Neural progenitor cell (in vitro differentiated cells): ENCODE data around the gene ZNF541. TPM values are rescaled to one million over a fixed set of nuclear protein-coding genes. Genes with fewer than 3 reads are reported as not detected.

Experiments
- DNase-seq: peaks from one replicate; pipeline ENCODE4 v3.0.0-alpha.2; 2016; ENCODE audit warnings: low spot score
- H2AFZ ChIP-seq: fragments of 200-600 bp; sonication (generic); replicated peaks from 2 replicates; pipeline ENCODE4 v1.6.1; 2016; ENCODE audit warnings: antibody characterized with exemption
- H3F3A ChIP-seq: fragments of 200-600 bp; sonication (generic); 2 replicates; pipeline ENCODE4 v1.6.1; 2016; ENCODE audit warnings: antibody characterized with exemption, low read depth
- H3K27ac ChIP-seq: fragments of 200-600 bp; sonication (generic); 2 replicates; pipeline ENCODE4 v1.5.1; 2016; ENCODE audit warnings: mild to moderate bottlenecking
- H3K27me3 ChIP-seq: fragments of 200-600 bp; sonication (generic); 2 replicates; pipeline ENCODE4 v1.6.1; 2016; ENCODE audit warnings: mild to moderate bottlenecking, moderate library complexity
- H3K36me3 ChIP-seq: fragments of 200-600 bp; sonication (generic); 2 replicates; pipeline ENCODE4 v1.5.1; 2016
- H3K4me1 ChIP-seq: fragments of 200-600 bp; sonication (generic); 2 replicates; pipeline ENCODE4 v1.6.1; 2016; ENCODE audit warnings: mixed run types
- H3K4me2 ChIP-seq: fragments of 200-600 bp; sonication (generic); 2 replicates; pipeline ENCODE4 v1.6.1; 2016
- H3K4me3 ChIP-seq: fragments of 200-600 bp; sonication (generic); 2 replicates; pipeline ENCODE4 v1.5.1; 2016
- H3K79me2 ChIP-seq: fragments of 200-600 bp; sonication (generic); 2 replicates; pipeline ENCODE4 v1.6.1; 2016; ENCODE audit warnings: low read depth
- H3K9ac ChIP-seq: fragments of 200-600 bp; sonication (generic); 2 replicates; pipeline ENCODE4 v1.6.1; 2016
- H3K9me3 ChIP-seq: fragments of 200-600 bp; sonication (generic); 2 replicates; pipeline ENCODE4 v1.5.1; 2016; ENCODE audit warnings: low read depth
- H4K20me1 ChIP-seq: fragments of 200-600 bp; sonication (generic); 2 replicates; pipeline ENCODE4 v1.6.1; 2016; ENCODE audit warnings: low read depth
- H3K27ac Mint-ChIP-seq: 3 replicates; pipeline ENCODE4 v1.8.0; 2021; ENCODE audit warnings: mixed read lengths
- H3K27me3 Mint-ChIP-seq: 2 replicates; pipeline ENCODE4 v1.8.0; 2022; ENCODE audit warnings: low read depth, mild to moderate bottlenecking, inconsistent platforms, moderate library complexity, mixed read lengths; ENCODE audit not compliant: insufficient read depth
- H3K36me3 Mint-ChIP-seq: 3 replicates; pipeline ENCODE4 v1.8.0; 2021; ENCODE audit warnings: mixed read lengths
- H3K4me1 Mint-ChIP-seq: 3 replicates; pipeline ENCODE4 v1.8.0; 2021; ENCODE audit warnings: mixed read lengths
- H3K4me3 Mint-ChIP-seq: 3 replicates; pipeline ENCODE4 v1.8.0; 2021; ENCODE audit warnings: mild to moderate bottlenecking, moderate library complexity, mixed read lengths
- H3K9me3 Mint-ChIP-seq: 3 replicates; pipeline ENCODE4 v1.8.0; 2020; ENCODE audit warnings: mixed read lengths
- EZH2 ChIP-seq: fragments of 200-600 bp; sonication (generic); IDR thresholded peaks from 2 replicates; pipeline ENCODE4 v1.6.1; 2017; ENCODE audit warnings: antibody characterized with exemption, mild to moderate bottlenecking, moderate library complexity
- EZH2phosphoT487 ChIP-seq: fragments of 200-600 bp; sonication (generic); IDR thresholded peaks from 2 replicates; pipeline ENCODE4 v1.6.1; 2017; ENCODE audit warnings: antibody characterized with exemption
- total RNA-seq: library from RNA; depleted of rRNA; stranded (reverse); fragments of >200 nt; gene quantifications from 2 replicates; pipeline ENCODE4 v1.2.3, GENCODE V29; 2015; ENCODE audit warnings: low replicate concordance
- TF ChIP-seq, protein P1 (sequence below): fragments of 200-600 bp; sonication (generic); IDR thresholded peaks from 2 replicates; pipeline ENCODE4 v1.5.1; 2017; ENCODE audit warnings: antibody characterized with exemption, mild to moderate bottlenecking

ZNF541 gene
- total RNA-seq, 1 donor from 2014 or later, result not detected

DNA sequence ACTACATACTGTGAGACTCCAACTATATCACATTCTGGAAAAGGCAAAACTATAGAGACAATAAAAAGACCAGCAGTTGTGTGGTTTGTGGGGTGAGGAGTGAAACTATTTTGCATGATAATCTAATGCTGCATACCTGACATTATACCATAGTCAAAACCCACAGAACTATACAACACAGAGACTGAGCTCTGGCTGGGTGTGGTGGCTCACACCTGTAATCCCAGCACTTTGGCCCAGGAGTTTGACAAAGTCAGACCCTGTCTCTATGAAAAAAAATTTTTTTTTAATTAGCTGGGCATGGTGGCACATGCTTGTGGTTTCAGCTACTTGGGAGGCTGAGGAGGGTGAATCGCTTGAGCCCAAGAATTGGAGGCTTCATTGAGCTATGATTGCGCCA lies 11.9 kb downstream of the ZNF541 start:
- no peak overlapping the region for H3K9ac ChIP-seq
- no peak for TF ChIP-seq EZH2
- TF ChIP-seq, protein P1, sequence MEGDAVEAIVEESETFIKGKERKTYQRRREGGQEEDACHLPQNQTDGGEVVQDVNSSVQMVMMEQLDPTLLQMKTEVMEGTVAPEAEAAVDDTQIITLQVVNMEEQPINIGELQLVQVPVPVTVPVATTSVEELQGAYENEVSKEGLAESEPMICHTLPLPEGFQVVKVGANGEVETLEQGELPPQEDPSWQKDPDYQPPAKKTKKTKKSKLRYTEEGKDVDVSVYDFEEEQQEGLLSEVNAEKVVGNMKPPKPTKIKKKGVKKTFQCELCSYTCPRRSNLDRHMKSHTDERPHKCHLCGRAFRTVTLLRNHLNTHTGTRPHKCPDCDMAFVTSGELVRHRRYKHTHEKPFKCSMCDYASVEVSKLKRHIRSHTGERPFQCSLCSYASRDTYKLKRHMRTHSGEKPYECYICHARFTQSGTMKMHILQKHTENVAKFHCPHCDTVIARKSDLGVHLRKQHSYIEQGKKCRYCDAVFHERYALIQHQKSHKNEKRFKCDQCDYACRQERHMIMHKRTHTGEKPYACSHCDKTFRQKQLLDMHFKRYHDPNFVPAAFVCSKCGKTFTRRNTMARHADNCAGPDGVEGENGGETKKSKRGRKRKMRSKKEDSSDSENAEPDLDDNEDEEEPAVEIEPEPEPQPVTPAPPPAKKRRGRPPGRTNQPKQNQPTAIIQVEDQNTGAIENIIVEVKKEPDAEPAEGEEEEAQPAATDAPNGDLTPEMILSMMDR, result no peak
- no peak for TF ChIP-seq EZH2phosphoT487
- H3K4me2 ChIP-seq, result no peak overlapping the region
- H3K27me3 Mint-ChIP-seq, result no peaks in the 10 kb centered on the region
- no peaks in the 10 kb centered on the region for H3F3A ChIP-seq
- H3K4me1 Mint-ChIP-seq, result peaks cover 3% of the 10 kb centered on the region
- H3K36me3 Mint-ChIP-seq, result no peaks in the 10 kb centered on the region
- no peak for DNase-seq
- no peaks in the 10 kb centered on the region for H4K20me1 ChIP-seq
- H3K27me3 ChIP-seq, result no peaks in the 10 kb centered on the region
- H3K27ac ChIP-seq, result no peak overlapping the region
- H3K27ac Mint-ChIP-seq, result no peak overlapping the region
- no peaks in the 10 kb centered on the region for H3K36me3 ChIP-seq
- H2AFZ ChIP-seq, result no peak overlapping the region
- no peak overlapping the region for H3K4me3 ChIP-seq
- H3K4me3 Mint-ChIP-seq, result no peak overlapping the region
- H3K79me2 ChIP-seq, result no peaks in the 10 kb centered on the region
- no peaks in the 10 kb centered on the region for H3K4me1 ChIP-seq
- no peaks in the 10 kb centered on the region for H3K9me3 Mint-ChIP-seq
- no peaks in the 10 kb centered on the region for H3K9me3 ChIP-seq

DNA sequence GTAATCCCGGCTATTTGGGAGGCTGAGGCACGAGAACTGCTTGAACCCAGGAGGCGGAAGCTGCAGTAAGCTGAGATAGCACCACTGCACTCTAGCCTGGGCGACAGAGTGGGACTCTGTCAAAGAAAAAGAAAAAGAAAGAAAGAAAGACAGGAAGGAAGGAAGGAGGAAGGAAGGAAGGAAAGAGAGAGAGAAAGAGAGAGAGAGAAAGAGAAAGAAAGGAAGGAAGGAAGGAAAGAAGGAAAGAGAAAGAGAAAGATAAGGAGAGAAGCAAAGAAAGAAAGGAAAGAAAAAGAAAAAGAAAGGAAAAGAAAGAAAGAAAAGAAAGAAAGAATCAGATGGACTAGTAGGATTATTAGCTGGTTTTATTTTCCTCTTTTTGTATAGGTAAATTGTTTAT lies 22.8 kb downstream of the ZNF541 start:
- Mint-ChIP-seq H3K9me3 (no peaks in the 10 kb centered on the region), H3K36me3 (no peaks in the 10 kb centered on the region), H3K4me3 (no peak overlapping the region), H3K4me1 (peaks cover 5% of the 10 kb centered on the region), H3K27ac (no peak overlapping the region), H3K27me3 (peaks cover 2% of the 10 kb centered on the region)
- Histone ChIP-seq H2AFZ (no peak overlapping the region), H3K79me2 (no peaks in the 10 kb centered on the region), H3K9me3 (no peaks in the 10 kb centered on the region), H3K27me3 (no peaks in the 10 kb centered on the region), H4K20me1 (no peaks in the 10 kb centered on the region), H3K4me1 (no peaks in the 10 kb centered on the region), H3F3A (no peaks in the 10 kb centered on the region), H3K36me3 (no peaks in the 10 kb centered on the region), H3K4me2 (no peak overlapping the region), H3K4me3 (no peak overlapping the region), H3K9ac (no peak overlapping the region), H3K27ac (no peak overlapping the region)
- no peak for TF ChIP-seq EZH2phosphoT487
- TF ChIP-seq, protein P1, result no peak
- no peak for TF ChIP-seq EZH2
- no peak for DNase-seq

DNA sequence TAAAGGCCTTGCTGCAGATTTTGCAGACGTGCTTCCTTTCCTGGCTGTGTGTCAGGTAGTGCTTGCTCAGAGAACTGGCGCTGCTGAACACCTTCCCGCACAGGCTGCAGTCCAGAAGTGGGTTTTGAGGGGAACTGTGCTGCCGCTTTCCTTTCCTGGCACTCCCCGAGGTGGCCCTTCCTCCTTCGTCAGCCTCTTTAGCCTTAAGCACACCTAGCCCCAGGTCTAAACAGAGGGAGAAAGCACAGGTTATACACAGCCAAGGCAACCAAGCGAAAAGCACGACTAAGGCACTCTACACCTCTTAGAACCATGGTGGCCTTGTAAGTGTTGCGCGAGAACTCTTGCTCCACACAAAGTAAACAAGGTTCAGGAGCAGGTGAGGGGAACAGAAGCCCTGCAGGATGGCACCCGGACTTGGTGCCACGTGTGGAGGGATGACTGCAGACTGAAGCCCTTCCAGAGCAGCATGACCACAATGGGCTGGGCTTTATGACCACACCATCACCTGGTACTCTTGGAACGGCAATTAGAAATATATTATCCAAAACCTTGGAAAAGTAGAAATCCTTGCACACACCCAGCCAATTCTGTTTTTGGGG lies 23.6 kb downstream of the ZNF541 start:
- Mint-ChIP-seq H3K4me1 (peaks cover 5% of the 10 kb centered on the region), H3K27ac (no peak overlapping the region), H3K36me3 (no peaks in the 10 kb centered on the region), H3K27me3 (peaks cover 2% of the 10 kb centered on the region), H3K9me3 (no peaks in the 10 kb centered on the region), H3K4me3 (no peak overlapping the region)
- Histone ChIP-seq H4K20me1 (no peaks in the 10 kb centered on the region), H3K4me3 (no peak overlapping the region), H3K9ac (no peak overlapping the region), H3K4me2 (no peak overlapping the region), H2AFZ (no peak overlapping the region), H3K27me3 (no peaks in the 10 kb centered on the region), H3F3A (no peaks in the 10 kb centered on the region), H3K36me3 (no peaks in the 10 kb centered on the region), H3K9me3 (no peaks in the 10 kb centered on the region), H3K79me2 (no peaks in the 10 kb centered on the region), H3K4me1 (no peaks in the 10 kb centered on the region), H3K27ac (no peak overlapping the region)
- no peak for DNase-seq
- TF ChIP-seq EZH2phosphoT487 (no peak), EZH2 (no peak)
- TF ChIP-seq, protein P1, result no peak
